Lower leg skin (tissue), 3 donors: ENCODE results near the gene TMEM169.

Experiments used
- POLR2A ChIP-seq, 2 donors: fragments of 450-650 bp; IDR thresholded peaks; one replicate each; pipeline ENCODE4 v1.6.1; 2016 to 2017; ENCODE audit warnings: antibody characterized with exemption in 2 of 2, mild to moderate bottlenecking in 1 of 2, moderate library complexity in 1 of 2
- TF ChIP-seq, protein P1 (sequence below), 3 donors: fragments of 450-650 bp; IDR thresholded peaks; one replicate each; pipeline ENCODE4 v1.5.1; 2016; ENCODE audit warnings: antibody characterized with exemption in 3 of 3, mild to moderate bottlenecking in 3 of 3, moderate library complexity in 2 of 3

- no peak for TF ChIP-seq POLR2A (IDR thresholded peaks at IDR 0.05)
- TF ChIP-seq, protein P1, sequence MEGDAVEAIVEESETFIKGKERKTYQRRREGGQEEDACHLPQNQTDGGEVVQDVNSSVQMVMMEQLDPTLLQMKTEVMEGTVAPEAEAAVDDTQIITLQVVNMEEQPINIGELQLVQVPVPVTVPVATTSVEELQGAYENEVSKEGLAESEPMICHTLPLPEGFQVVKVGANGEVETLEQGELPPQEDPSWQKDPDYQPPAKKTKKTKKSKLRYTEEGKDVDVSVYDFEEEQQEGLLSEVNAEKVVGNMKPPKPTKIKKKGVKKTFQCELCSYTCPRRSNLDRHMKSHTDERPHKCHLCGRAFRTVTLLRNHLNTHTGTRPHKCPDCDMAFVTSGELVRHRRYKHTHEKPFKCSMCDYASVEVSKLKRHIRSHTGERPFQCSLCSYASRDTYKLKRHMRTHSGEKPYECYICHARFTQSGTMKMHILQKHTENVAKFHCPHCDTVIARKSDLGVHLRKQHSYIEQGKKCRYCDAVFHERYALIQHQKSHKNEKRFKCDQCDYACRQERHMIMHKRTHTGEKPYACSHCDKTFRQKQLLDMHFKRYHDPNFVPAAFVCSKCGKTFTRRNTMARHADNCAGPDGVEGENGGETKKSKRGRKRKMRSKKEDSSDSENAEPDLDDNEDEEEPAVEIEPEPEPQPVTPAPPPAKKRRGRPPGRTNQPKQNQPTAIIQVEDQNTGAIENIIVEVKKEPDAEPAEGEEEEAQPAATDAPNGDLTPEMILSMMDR (IDR thresholded peaks at IDR 0.05) = no peak
These were observed 15.5 kb upstream of the TMEM169 start for GRCh38 chr2:216066230-216066629.
